ENCODE measurements around the gene ELOVL1.

The ELOVL1 gene

DNA sequence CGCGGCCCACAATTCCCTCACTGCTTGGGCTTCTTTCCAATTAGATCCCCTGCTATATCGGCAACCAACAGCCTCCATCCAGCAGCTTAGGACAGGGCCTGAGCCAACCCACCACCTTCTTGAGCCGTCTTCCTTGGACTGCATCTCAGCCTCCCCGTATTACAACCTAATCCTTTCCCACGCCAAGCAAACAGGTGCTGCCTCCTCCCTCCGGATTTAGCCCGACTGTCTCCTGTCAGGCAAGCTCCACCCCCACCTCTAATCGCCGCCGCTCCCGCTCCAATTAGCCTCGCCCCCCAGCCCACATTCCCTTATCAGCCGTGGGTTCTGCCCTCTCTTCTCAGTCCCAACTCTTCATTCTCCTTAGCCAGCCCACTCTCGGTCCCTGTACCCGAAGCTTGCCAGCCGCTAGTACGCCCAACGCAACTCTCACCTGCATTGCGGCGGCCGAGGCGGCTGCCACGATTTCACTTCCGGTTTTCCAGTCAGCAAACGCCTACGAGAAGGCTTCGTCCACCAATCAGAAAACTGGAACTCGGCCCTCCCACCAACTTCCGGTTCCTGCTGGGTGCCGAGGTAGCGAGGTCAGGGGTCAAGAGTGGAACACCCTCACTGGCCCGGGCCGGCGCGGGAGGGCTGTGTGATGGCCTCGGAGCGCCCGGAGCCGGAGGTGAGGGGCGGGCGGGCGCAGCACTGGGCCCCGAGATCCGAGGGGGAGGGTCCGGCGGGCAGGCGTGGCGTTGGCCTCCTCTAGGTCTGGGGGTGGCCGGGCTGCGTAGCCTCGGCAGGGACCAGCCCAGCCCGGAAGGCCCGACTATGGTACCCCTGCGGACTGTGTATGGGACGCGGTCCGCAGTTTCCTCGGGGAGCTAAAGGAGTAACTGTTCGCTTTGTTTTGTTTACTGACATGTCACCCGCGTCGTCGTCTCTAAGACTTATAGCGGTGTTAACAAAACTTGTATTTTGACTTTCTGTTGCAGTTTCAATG, 21.8 kb upstream of the ELOVL1 start, which contains the start of the genes MED8 and SZT2:
Gene MED8, minus strand, starts transcription at position 475 of the 988 bp plus-strand sequence. Its CDS starts 36 bp downstream, at position 439.
Gene SZT2, plus strand, starts transcription at position 574 of the 988 bp plus-strand sequence. Its CDS starts 70 bp downstream, at position 644.
- H3K4me1 Mint-ChIP-seq (ENCODE audit: low read depth): peaks cover 47% of the 10 kb centered on the region
- H3K9me3 Mint-ChIP-seq: no peaks in the 10 kb centered on the region
- H3K27me3 Mint-ChIP-seq: no peaks in the 10 kb centered on the region
- peak; percentile 96 for DNase-seq
- H3K4me3 Mint-ChIP-seq: peak within 1 kb of the TSS; percentile 99
- peak within 1 kb of the TSS; percentile 98 for H3K27ac Mint-ChIP-seq
- H3K36me3 Mint-ChIP-seq (ENCODE audit: low read depth): peaks cover 55% of the 10 kb centered on the region

DNA sequence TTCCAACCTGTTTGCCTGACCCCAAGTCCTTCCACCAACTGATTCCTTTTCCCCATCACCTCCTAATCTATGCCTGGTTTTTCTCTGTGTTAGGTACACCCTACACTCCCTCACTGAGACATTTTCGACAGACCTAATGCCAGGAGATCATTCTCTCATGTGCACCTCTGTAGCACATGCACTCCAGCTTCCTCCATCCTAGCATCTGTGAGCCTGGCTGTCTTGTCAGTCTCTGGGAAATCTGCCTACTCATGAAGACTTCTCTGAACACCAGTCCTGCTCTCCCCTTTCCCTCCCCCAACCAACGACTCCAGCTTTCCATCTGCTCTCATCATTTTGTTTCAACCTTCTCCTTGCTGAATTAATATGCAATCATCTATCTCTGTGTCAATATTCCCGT, 20.8 kb upstream of the ELOVL1 start:
- peak overlapping the region; percentile 99 for H3K4me3 Mint-ChIP-seq
- H3K27ac Mint-ChIP-seq: peak overlapping the region; percentile 98
- H3K9me3 Mint-ChIP-seq: no peaks in the 10 kb centered on the region
- H3K36me3 Mint-ChIP-seq (ENCODE audit: low read depth): peaks cover 61% of the 10 kb centered on the region
- H3K4me1 Mint-ChIP-seq (ENCODE audit: low read depth): peaks cover 47% of the 10 kb centered on the region
- no peaks in the 10 kb centered on the region for H3K27me3 Mint-ChIP-seq
- DNase-seq: no peak

DNA sequence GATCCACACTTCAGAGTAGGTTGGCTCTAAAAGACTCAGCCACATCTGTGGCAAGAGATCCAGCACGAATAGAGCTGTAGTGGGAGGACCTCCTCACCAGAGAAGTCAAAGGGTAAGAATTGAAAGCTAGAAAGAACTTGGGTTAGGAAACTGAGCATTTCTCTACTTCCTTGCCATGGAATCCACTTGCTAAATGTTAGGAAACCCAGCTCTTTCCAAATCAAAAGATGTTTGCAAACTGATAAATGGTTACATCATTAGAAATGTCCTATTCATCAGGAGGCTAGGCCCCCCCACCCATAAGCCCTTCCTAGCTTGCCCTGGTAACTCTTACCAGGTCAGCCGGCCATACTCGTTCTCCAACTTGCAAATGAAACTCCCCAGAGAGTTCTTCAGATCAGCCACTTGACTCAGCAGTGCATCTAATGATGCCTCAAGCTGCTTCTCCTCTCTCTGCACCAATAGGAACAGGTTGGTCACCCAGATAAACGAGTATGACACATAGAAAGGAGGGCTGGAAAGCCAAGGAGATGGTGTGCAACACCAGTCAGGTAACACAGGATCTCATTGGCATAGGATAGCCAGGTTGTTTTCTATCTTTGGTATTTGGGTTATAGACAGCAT, 20.3 kb upstream of the ELOVL1 start:
- Mint-ChIP-seq H3K36me3 (ENCODE audit: low read depth) (peaks cover 63% of the 10 kb centered on the region), H3K4me3 (peak overlapping the region; percentile 99), H3K27ac (peak overlapping the region; percentile 98), H3K4me1 (ENCODE audit: low read depth) (peaks cover 43% of the 10 kb centered on the region), H3K9me3 (no peaks in the 10 kb centered on the region), H3K27me3 (no peaks in the 10 kb centered on the region)
- no peak for DNase-seq

DNA sequence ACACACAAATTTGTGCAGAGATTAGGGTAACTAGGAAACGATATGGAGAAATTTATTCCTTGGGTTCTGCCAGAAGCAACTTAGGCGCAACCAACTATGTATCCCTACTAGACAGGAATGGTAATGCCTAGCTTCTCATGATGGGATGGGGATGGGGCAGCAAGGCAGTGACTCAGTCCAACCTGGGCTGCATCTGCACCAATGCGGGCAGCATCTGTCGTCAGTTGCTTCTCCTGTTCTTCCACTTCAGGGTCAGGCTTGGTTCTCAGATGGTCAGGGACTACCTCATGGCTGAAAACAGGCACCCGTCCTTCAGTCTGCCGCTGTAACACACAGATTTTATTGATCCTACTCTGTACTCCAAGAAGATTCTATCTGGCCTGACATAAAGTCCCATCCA, 18.9 kb upstream of the ELOVL1 start:
- Mint-ChIP-seq H3K27ac (peak overlapping the region; percentile 3), H3K9me3 (no peaks in the 10 kb centered on the region), H3K4me3 (no peak overlapping the region), H3K36me3 (ENCODE audit: low read depth) (peaks cover 74% of the 10 kb centered on the region), H3K27me3 (no peaks in the 10 kb centered on the region), H3K4me1 (ENCODE audit: low read depth) (peaks cover 40% of the 10 kb centered on the region)
- DNase-seq: no peak

DNA sequence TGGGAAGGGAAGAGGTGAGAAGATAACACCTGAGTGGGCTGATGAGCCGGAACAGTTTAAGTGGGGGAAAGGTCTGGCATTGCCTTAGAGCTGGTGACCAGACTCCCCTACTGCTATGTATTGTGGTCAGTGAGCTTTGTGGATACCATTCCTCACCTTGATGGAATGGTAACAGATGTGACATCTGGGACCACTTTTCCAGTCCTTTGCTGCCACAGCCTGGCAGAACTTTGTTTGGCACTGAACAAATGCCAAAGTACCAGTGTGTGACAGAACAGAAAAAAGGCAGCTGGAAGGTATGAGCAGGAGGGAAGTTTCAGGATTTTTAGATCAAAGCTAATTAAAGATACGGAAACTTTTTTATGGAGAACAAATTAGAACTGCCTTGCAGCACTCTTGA, 15.6 kb upstream of the ELOVL1 start:
- Mint-ChIP-seq H3K27ac (no peak overlapping the region), H3K9me3 (no peaks in the 10 kb centered on the region), H3K36me3 (ENCODE audit: low read depth) (peaks cover 87% of the 10 kb centered on the region), H3K27me3 (no peaks in the 10 kb centered on the region), H3K4me1 (ENCODE audit: low read depth) (peaks cover 21% of the 10 kb centered on the region), H3K4me3 (no peak overlapping the region)
- no peak for DNase-seq

DNA sequence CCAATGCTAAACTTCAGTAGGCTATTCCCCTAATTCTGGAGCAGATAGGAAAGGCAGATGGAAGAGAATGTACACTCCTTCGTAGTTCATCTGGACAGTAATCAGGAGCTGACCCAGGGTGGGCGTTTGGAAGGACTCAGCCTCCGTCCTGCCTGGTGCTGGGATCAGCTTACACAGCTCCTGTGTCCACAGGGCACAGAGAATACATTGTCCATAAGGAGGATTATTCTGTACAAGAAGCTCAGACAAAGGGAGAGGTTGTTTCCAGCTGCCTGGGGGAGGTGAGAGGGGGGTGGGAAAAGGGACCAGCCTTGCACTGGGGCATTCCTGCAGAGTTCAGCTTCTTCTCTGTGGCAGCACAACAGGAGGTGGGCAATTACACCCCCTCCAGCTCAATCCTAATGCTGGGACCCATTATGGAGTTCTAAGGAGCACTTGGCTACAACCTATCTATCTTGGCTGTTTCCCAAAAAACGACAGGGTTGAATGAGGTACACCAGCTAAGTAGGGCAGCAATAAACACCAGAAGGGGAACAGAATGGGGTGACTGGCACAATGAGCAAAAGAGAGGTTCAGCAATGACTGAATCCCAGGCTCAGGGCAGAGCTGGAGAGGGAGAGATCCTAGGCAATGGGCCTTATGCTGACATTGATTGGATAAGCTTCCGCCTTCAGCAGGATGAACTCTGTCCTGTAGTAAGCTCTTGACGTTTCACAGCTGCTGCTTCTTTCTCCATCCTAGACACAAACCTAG, 14.4 kb upstream of the ELOVL1 start:
- Mint-ChIP-seq H3K9me3 (no peaks in the 10 kb centered on the region), H3K4me3 (no peak overlapping the region), H3K27me3 (no peaks in the 10 kb centered on the region), H3K36me3 (ENCODE audit: low read depth) (peaks cover 87% of the 10 kb centered on the region), H3K4me1 (ENCODE audit: low read depth) (peaks cover 11% of the 10 kb centered on the region), H3K27ac (peak overlapping the region; percentile 42)
- no peak for DNase-seq

DNA sequence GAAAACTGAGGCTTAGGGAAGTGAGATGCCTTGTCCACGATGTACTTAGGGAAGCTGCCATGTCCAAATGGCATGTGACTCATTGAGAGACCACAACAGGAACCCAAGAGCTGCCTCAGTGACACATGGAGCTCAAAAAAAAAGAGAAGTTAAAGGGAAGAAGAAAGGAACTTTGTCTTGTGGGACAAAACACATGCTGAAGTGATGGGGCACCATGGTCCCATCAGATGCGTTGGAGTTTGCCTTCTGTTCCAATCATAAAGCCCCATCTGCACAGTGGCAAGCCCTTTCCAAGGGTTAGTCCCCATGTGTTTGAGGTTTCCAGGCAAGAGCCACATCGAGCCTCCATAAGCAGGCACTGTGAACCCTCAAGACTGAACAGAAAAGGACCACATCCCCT, 13.8 kb upstream of the ELOVL1 start:
- Mint-ChIP-seq H3K27me3 (no peaks in the 10 kb centered on the region), H3K4me3 (no peak overlapping the region), H3K36me3 (ENCODE audit: low read depth) (peaks cover 81% of the 10 kb centered on the region), H3K27ac (peak overlapping the region; percentile 39), H3K9me3 (no peaks in the 10 kb centered on the region), H3K4me1 (ENCODE audit: low read depth) (peaks cover 11% of the 10 kb centered on the region)
- no peak for DNase-seq

DNA sequence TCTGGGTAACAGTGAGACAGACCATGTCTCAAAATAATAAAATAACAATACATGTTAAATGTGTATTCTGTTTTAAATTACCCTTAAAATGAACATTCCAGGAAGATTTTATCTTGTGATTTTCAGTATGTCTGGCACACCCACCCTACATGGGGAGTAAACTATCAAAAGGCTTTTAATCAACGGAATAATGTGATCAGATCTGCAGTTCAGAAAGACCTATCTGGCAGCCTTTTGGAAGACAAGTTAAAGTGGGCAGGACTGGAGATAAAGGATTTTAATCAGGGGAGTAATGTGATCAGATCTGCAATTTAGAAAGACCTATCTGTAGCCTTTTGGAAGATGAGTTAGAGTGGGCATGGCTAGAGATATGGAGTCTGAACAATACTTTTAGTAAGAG, 11.7 kb upstream of the ELOVL1 start:
- Mint-ChIP-seq H3K27ac (no peak overlapping the region), H3K9me3 (no peaks in the 10 kb centered on the region), H3K4me1 (ENCODE audit: low read depth) (peaks cover 14% of the 10 kb centered on the region), H3K27me3 (no peaks in the 10 kb centered on the region), H3K36me3 (ENCODE audit: low read depth) (peaks cover 62% of the 10 kb centered on the region), H3K4me3 (no peak overlapping the region)
- no peak for DNase-seq

DNA sequence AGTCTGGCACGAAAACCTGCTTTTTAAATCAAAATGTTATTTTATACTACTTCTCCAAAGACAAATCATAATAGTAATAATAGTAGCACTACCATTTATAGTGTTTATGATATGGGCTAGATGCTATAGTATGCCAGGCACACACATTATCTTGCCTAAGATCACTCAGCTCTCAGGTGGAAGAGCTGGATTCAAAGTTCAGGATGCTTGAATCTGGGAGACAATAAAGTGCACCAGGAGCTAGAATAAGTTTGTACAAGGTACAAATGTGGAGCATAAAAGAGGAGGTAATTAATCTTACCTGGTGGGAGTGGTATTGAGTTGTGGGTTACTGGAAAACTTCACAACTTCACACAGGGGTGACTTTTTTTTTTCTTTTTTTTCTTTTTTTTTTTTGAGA, 10.0 kb upstream of the ELOVL1 start:
- Mint-ChIP-seq H3K9me3 (no peaks in the 10 kb centered on the region), H3K27me3 (no peaks in the 10 kb centered on the region), H3K36me3 (ENCODE audit: low read depth) (peaks cover 46% of the 10 kb centered on the region), H3K27ac (no peak overlapping the region), H3K4me3 (no peak overlapping the region), H3K4me1 (ENCODE audit: low read depth) (peaks cover 14% of the 10 kb centered on the region)
- DNase-seq: no peak

DNA sequence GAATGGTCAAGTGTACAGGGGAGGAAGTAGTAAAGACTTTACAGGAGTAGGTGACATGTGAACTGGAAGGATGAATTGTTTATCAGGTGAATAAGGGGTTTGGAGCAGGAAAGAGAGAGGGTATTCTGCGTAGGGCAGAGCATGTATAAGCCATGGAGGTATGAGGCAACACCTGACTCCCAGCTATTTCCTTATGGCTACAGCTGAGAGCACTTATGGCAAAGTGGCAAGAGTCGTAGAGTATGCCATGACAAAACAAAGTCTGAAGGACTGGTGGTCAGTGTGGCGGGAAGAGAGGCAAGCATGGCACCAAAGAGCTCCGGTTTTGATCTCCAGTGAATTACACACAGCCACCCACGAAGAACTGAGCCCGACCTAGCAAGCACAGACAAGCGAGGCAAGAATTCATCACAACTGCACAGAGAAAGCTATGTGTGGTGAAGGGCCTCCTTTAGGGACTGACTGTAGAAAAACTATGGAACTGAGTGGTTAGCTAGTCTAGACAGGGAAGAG, 9.0 kb upstream of the ELOVL1 start:
- no peaks in the 10 kb centered on the region for H3K9me3 Mint-ChIP-seq
- peaks cover 37% of the 10 kb centered on the region for H3K36me3 Mint-ChIP-seq (ENCODE audit: low read depth)
- H3K27me3 Mint-ChIP-seq: no peaks in the 10 kb centered on the region
- H3K4me1 Mint-ChIP-seq (ENCODE audit: low read depth): peaks cover 11% of the 10 kb centered on the region
- no peak overlapping the region for H3K27ac Mint-ChIP-seq
- no peak overlapping the region for H3K4me3 Mint-ChIP-seq
- DNase-seq: no peak

DNA sequence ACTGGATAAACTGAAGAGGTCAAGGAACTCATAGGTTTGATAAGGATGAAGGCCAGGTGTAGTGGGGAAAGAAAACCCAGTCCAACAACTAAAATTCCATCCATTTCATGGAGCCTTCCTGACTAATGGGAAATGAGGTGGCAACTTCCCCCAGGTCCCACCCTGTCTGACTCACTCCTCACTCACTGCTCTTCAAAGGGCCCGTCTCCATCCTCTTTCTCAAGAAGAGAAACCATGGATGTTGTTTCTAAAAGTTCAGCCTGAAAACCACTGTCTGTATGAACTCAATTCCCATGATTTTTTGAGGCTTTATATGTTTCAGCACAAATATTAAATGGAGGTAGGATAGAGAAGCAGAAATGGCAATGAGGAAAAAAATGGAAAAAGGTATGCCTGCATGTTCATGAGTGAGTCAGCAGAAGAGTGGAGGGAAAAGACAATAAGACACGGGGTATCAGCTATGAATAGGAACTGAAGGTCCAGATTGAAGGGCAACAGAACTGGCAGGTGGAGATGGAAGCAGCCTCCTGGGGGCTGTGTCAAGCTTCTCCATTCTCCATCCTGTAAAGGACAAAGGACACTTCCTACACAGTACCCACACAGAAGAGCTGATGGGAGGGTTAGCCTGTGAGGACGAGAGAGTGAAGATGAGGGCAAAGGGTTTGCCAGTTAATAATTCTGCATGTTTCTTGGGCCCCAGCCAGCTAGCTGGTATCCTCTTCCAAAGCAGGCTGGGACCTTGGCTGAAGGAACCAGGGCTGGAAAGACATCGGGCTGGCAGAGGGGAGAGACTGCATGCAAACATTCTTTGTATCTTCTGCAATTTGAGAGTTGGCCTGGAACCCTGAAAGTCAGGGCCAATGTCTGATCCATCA, 5.5 kb upstream of the ELOVL1 start:
- Mint-ChIP-seq H3K4me3 (no peak overlapping the region), H3K9me3 (no peaks in the 10 kb centered on the region), H3K4me1 (ENCODE audit: low read depth) (peaks cover 18% of the 10 kb centered on the region), H3K27ac (no peak overlapping the region), H3K27me3 (no peaks in the 10 kb centered on the region), H3K36me3 (ENCODE audit: low read depth) (peaks cover 30% of the 10 kb centered on the region)
- no peak for DNase-seq

DNA sequence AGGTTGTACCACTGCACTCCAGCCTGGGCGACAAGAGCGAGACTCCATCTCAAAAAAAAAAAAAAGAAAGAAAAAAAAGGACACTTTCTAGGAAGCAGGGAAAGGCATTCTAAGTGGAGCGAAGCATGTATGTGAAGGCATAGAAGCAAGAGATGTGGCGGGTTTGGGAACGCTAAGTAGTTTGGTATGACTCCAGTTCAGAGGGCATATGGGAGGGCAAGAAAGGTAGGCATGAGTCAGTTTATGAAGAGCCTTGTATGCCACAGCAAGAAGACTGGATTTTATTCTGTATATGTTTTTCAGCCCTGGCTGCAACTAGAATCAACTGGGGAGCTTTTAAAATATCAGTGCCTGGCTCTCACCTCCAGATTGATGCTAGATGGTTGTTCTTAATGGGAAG, 4.4 kb upstream of the ELOVL1 start:
- no peak for DNase-seq
- Mint-ChIP-seq H3K4me3 (no peak overlapping the region), H3K9me3 (no peaks in the 10 kb centered on the region), H3K27ac (no peak overlapping the region), H3K36me3 (ENCODE audit: low read depth) (peaks cover 30% of the 10 kb centered on the region), H3K27me3 (no peaks in the 10 kb centered on the region), H3K4me1 (ENCODE audit: low read depth) (peaks cover 20% of the 10 kb centered on the region)

DNA sequence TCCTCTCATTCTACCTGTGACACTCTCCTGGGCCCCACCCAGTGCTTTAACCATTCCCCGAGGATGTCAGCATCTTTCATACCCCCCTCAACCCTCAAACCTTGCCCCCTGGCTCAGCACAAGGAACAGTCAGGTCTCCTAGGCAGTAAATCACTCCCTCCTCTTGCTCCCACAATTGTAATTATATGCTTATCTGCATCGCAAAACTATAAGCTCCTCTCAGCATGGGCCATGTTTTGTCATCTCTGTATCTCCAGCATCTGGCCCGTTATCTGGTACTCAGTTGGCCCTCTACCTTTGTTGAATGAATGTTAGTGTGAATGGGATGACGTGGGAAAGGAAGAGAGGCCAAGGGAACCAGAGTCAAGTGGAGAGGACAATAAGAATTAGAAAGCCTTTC, 2.8 kb upstream of the ELOVL1 start:
- DNase-seq: no peak
- peaks cover 29% of the 10 kb centered on the region for H3K4me1 Mint-ChIP-seq (ENCODE audit: low read depth)
- H3K36me3 Mint-ChIP-seq (ENCODE audit: low read depth): peaks cover 39% of the 10 kb centered on the region
- H3K27ac Mint-ChIP-seq: no peak overlapping the region
- no peaks in the 10 kb centered on the region for H3K27me3 Mint-ChIP-seq
- H3K4me3 Mint-ChIP-seq: no peak overlapping the region
- H3K9me3 Mint-ChIP-seq: no peaks in the 10 kb centered on the region

Measured in activated T-cell treated with anti-CD3 and anti-CD28 coated beads, Interleukin-2, amount 50 U/mL, for 24 hours (primary cell).